SKM-1 (cell line): Measurements from ENCODE around the gene UBALD2.
"Not testable (repeated sequence)": the region's sequence is repeated elsewhere in the genome, so short reads cannot be mapped to it uniquely, and the experiment has no call there.

ENCODE experiments used
- DNase-seq: peaks from one replicate; lab custom pipeline; 2025; ENCODE audit not compliant: unreplicated experiment; lab: John Stamatoyannopoulos, UW

UBALD2 gene

DNA sequence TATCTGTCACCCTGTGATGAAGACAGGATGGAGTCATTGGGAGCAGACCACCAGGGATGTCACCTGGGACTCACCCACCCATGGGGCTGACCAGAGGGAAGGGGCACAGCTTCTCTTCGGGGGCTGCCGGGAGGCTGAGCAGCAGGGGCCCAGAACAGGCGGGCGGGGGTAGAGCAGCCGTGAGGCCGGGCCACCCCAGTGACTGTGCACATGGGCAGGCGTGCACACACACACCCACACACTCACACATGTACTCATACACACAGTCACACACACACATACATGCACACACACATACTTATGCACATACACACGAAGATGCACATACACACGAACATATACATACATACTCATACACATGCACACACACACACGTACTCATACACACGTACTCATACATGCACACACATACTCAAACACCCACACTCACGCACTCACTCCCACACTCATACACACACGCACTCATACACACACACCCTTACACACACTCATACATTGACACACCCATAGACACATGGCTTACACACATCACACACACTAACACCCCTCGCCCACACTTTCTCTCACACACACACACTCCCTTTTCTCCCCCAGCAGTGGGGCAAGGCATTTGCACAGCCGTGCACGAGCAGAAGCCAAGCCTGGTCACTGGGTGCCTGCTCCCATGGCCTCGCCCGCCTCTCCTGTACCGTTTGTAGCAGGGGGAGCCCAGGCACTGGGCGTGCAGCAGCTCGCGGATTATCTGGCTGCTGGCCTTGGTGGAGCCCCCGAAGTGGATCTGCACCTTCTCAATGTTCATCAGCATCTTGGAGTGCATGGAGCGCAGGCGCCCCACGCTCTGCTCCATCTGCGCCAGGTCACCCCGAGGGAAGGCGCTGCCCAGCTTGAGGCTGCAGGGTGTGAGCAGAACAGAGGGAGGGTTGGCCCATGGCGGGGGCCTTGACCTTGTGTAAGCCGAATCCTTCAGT lies 12.4 kb downstream of the UBALD2 start:
- no peak for DNase-seq

GRCh38 chr17:76278268-76278908 lies 13.2 kb downstream of the UBALD2 start:
- DNase-seq, result no peak

GRCh38 chr17:76278952-76279741 lies 14.0 kb downstream of the UBALD2 start:
- DNase-seq, result peak; percentile 52

GRCh38 chr17:76279742-76280287 lies 14.7 kb downstream of the UBALD2 start:
- no peak for DNase-seq

DNA sequence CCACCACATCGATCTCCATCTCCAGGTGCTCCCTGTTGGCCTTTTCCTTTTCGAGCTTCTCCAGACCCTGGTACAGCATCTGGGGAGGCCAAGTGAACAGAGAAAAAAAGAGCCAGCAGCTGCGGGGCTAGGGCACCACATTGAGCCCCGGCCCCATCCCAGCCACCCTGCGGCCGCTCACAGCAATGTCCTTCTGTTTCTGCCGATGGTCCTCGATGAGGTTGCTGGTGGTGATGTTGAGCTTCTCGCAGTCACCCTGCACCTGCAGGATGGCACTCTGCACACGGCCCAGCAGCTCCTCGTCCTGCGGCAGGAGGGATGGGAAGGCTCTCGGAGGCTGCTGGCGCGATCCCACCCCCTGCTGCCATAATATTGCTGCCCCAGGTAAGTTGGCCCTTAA lies 15.5 kb downstream of the UBALD2 start:
- DNase-seq, result no peak

DNA sequence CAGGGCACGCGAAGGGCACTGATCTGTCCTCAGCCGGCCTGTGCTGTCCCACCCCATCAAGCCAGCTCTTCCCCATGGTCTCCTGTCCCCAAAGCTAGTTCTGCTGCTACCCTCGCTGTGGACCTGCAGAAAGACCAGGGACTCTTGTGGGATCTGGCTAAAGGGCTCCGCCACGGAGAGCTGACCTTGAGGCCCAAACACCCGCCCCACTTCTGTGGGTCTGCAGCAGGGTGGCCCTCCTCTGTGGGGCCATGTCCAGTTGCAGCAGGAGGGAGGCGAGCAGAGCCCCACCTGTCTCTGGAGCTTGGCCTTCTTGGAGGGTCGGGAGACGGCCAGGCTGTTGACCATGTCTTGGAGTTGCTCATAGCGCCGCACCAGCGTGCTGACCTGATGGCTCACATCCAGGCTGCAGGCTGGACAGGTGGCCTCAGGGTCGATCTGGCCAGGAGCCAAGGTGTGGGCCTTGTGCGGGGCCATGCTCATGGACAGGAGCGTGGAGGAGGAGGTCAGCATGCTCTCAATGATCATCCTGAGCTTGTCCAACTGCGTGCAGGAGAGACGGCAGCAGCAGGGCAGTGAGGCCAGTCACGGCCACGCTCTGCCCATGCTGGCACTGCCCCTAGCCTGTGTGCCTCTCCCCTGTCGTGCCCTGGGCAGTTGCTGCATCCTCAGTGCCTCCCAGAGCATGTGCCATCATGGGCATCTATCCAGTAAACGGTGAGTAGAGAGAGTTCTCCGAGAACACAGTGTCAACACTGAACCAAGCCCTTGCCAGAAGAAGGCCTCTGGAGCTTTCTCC lies 16.6 kb downstream of the UBALD2 start:
- no peak for DNase-seq

GRCh38 chr17:76292567-76292966 lies 27.4 kb downstream of the UBALD2 start:
- DNase-seq, result no peak

DNA sequence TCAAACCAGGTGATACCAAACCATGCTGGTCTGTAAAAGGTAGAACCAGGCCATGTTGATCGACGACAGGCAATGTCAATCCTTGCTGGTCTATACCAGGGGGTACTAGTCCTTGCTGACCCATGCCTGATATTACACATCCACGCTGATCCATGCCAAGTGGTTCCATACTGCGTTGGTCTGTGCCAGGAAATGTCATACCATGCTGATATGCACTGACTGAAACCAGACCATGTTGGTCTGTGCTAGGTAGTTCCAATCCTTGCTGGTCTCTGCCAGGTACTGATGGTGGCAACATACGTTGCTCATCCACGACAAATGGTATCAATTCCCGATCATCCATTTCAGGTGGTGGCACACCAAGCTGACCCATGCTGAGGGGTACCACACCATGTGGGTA lies 28.0 kb downstream of the UBALD2 start:
- DNase-seq, result no peak

- no peak for DNase-seq
These were observed 31.0 kb downstream of the UBALD2 start for GRCh38 chr17:76296186-76296585.

- DNase-seq, result no peak
These were observed 31.7 kb downstream of the UBALD2 start for GRCh38 chr17:76296889-76297288.

DNA sequence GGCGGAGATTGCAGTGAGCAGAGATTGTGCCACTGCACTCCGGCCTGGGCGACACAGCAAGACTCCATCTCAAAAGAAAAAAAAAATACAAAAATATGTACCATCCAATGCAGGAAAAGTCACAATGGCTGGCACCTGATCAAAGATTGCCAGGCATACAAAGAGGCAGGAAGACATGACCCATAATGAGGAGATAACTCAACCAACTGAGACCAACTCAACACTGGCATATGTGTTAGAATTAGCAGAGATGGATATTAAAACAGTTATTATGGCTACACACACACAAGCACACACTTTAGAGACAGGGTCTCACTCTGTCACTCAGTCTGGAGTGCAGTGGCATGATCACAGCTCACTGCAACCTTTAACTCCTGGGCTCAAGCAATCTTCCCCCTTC lies 32.3 kb downstream of the UBALD2 start:
- no peak for DNase-seq

- no peak for DNase-seq
These were observed 39.3 kb downstream of the UBALD2 start for GRCh38 chr17:76304226-76305134.

DNA sequence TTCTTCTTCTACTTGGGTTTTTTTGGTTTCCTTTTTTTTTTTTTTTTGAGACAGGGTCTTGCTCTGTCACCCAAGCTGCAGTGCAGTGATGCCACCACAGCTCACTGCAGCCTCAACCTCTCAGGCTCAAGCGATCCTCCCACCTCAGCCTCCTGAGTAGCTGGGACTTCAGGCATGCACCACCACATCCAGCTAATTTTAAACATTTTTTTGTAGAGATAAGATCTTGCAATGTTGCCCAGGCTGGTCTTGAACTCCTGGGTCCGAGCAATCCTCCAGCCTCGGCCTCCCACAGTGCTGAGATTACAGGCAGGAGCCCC lies 39.9 kb downstream of the UBALD2 start:
- DNase-seq, result not testable (repeated sequence)

DNA sequence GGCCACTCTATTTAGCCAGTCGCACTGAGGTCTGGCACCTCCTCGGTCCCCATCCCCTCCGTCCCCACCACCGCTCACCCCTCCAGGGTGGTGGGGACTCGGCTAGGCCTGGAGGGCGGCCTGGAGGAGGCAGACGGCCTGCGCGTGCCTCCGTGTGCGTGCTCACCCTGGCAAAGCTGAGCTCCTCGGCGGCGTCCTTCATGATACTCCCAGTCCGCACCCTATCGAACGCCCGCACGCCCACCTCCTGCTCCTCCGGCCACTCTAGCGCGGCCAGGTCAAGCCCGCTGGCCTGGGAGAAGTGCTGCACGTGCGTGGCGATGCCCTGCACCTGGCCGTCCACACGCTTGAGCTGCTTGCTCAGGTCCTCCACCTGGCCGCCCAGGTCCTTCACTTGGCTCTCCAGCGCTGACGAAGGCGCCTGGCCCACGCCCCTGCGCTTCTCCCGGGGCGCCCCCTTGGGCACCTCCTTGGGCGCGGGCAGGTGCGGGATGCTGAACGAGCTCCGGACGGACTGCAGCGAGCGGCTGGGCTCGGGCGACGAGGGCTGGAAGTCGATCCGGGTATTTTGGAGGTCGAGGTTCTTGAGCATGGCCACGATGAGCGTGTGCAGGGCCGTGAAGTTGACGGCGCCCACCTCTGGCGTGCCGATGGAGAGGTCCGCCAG lies 42.3 kb downstream of the UBALD2 start:
- DNase-seq, result no peak

- DNase-seq, result no peak
These were observed 42.8 kb downstream of the UBALD2 start, which contains the start of gene QRICH2 for GRCh38 chr17:76307966-76308338. QRICH2 (minus strand) TSS chr17:76308276; CDS start chr17:76307998, 278 bp downstream.

GRCh38 chr17:76309461-76309860 lies 44.3 kb downstream of the UBALD2 start:
- DNase-seq, result no peak

DNA sequence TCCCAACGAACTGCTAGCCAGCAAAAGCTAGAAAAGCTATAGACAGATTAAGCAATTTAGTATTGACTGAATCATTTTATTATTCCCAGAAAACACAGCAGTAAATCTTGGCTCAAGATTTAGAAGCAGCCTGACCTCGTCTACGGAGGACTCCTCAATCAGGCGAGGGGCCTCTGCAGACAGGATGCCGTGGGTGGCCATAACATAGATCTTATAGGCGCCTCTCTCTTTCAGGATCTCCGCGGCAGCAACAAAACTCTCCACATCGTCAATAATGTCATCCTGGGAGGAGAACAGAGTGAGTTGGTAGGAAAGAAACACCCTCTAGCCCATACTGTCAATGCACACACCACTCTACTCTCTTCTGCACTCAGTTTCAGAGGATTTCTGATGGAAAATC lies 47.6 kb downstream of the UBALD2 start:
- no peak for DNase-seq

DNA sequence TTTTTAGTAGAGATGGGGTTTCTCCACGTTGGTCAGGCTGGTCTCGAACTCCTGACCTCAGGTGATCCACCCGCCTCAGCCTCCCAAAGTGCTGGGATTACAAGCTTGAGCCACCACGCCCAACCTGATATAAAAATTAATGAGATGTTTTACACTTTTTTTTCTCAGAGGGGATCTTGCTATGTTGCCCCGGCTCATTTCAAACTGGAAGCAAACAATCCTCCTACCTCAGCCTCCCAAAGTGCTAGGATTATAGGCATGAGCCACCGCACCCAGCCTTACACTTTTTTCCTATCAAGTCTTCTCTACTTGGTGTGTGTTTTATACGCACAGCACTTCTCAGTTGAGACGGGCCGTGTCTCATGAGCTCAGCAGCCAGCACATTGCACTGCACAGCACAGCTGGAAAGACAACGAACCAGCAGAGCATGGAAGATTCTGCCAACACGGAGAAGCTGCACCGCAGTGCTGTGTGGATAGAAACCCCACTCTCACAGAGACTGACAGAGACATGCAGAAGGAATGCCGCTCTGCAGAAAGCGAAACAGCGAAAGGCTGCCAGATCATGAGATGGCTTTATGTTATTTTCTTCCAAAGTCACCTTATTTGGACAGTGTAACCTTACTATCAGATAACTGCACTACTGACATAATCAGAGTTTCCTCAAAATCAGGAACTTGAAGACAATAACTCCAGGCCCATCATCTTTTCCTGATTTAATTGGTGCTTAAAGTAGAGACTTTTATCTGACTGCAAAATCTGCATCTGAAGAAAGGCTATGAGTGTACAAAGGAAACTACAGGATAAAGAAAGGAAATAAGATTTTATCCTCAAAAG lies 49.5 kb downstream of the UBALD2 start:
- no peak for DNase-seq
